Breast epithelium (tissue), 4 donors: ENCODE measurements around the gene LRRC70. TPM values are rescaled to one million over a fixed set of nuclear protein-coding genes. Genes with fewer than 3 reads are reported as not detected.
"Not testable (repeated sequence)": the region's sequence is repeated elsewhere in the genome, so short reads cannot be mapped to it uniquely, and the experiment has no call there.

ENCODE experiments used
- DNase-seq, 2 donors: peaks; one replicate each; pipeline ENCODE4 v3.0.0-alpha.2; 2019; ENCODE audit warnings: low spot score in 2 of 2
- H3K27ac ChIP-seq, 2 donors: fragments of 200-600 bp; sonication (generic) in 1 of 2; one replicate each; pipeline ENCODE4 v1.5.1; 2016 to 2019; ENCODE audit warnings: mild to moderate bottlenecking in 1 of 2
- H3K27me3 ChIP-seq, 2 donors: fragments of 200-600 bp; sonication (generic) in 1 of 2; one replicate each; pipeline versions ENCODE4 v1.5.1 to v1.6.0; 2017 to 2019; ENCODE audit warnings: control low read depth in 1 of 2, mild to moderate bottlenecking in 1 of 2
- H3K36me3 ChIP-seq: fragments of 200-600 bp; one replicate; pipeline ENCODE4 v1.5.1; 2019
- H3K4me1 ChIP-seq, 2 donors: fragments of 200-600 bp; sonication (generic); one replicate each; pipeline ENCODE4 v1.5.1; 2016 to 2019; ENCODE audit warnings: control low read depth in 1 of 2
- H3K4me3 ChIP-seq, 3 donors: fragments of 200-600 bp; sonication (generic); 1 replicate in 2 of 3; 2 replicates in 1 of 3; pipeline ENCODE4 v1.5.1; 2016 to 2019; ENCODE audit warnings: mild to moderate bottlenecking in 3 of 3, moderate library complexity in 2 of 3
- H3K9me3 ChIP-seq, 2 donors: fragments of 200-600 bp; sonication (generic) in 1 of 2; one replicate each; pipeline ENCODE4 v1.5.1; 2016 to 2019; ENCODE audit warnings: control low read depth in 1 of 2
- CTCF ChIP-seq, 3 donors: fragments of 450-650 bp; IDR thresholded peaks; one replicate each; pipeline ENCODE4 v1.5.1; 2016 to 2017; ENCODE audit warnings: antibody characterized with exemption in 3 of 3, mild to moderate bottlenecking in 3 of 3, moderate library complexity in 3 of 3
- POLR2A ChIP-seq: fragments of 450-650 bp; IDR thresholded peaks from one replicate; pipeline ENCODE4 v1.6.1; 2016; ENCODE audit warnings: antibody characterized with exemption, mild to moderate bottlenecking, moderate library complexity
- POLR2AphosphoS5 ChIP-seq, 3 donors: sonication (generic); formaldehyde crosslinking; IDR thresholded peaks; one replicate each; pipeline ENCODE4 v1.6.1; 2017; ENCODE audit warnings: antibody characterized with exemption in 3 of 3
- intact Hi-C: fragments of 100-400 bp; cut with DNase I; formaldehyde crosslinking; loops from one replicate; pipeline ENCODE4 v1.15.1; 2023; ENCODE audit warnings: low total_unique reads
- total RNA-seq, 3 donors: library from RNA; depleted of rRNA; stranded (reverse); fragments of >200 nt; gene quantifications; one replicate each; pipeline ENCODE4 v1.1.0, GENCODE V29; 2016

LRRC70 gene
- total RNA-seq, 3 donors from 2014 or later, result 6.4 to 9.5 (median 8.6) TPM

GRCh38 chr5:62621280-62621679, 42.7 kb downstream of the LRRC70 start:
- Histone ChIP-seq H3K36me3 (no peaks in the 10 kb centered on the region), H3K4me3 (no peak overlapping the region), H3K4me1 (no peaks in the 10 kb centered on the region), H3K27me3 (no peaks in the 10 kb centered on the region), H3K27ac (no peak overlapping the region), H3K9me3 (no peaks in the 10 kb centered on the region)
- no peak for DNase-seq
- intact Hi-C loops, result no loop called here
- TF ChIP-seq POLR2A, result no peak
- TF ChIP-seq POLR2AphosphoS5 (IDR thresholded peaks at IDR 0.05), result no peak
- no peak for TF ChIP-seq CTCF (IDR thresholded peaks at IDR 0.05)

GRCh38 chr5:62623271-62623670, 44.7 kb downstream of the LRRC70 start:
- H3K4me3 ChIP-seq, result no peak overlapping the region
- no peak overlapping the region for H3K27ac ChIP-seq
- intact Hi-C loops, result no loop called here
- H3K27me3 ChIP-seq, result no peaks in the 10 kb centered on the region
- no peak for DNase-seq
- H3K9me3 ChIP-seq, result no peaks in the 10 kb centered on the region
- no peaks in the 10 kb centered on the region for H3K4me1 ChIP-seq
- TF ChIP-seq CTCF (IDR thresholded peaks at IDR 0.05) (no peak), POLR2AphosphoS5 (IDR thresholded peaks at IDR 0.05) (no peak), POLR2A (no peak)
- no peaks in the 10 kb centered on the region for H3K36me3 ChIP-seq

- DNase-seq, H3K27ac ChIP-seq, H3K27me3 ChIP-seq, intact Hi-C loops, H3K4me3 ChIP-seq, H3K36me3 ChIP-seq, H3K4me1 ChIP-seq, H3K9me3 ChIP-seq: not testable (repeated sequence)
These were observed 45.8 kb downstream of the LRRC70 start for GRCh38 chr5:62624436-62624835.

- Histone ChIP-seq H3K36me3 (no peaks in the 10 kb centered on the region), H3K4me1 (no peaks in the 10 kb centered on the region), H3K27ac (no peak overlapping the region), H3K27me3 (no peaks in the 10 kb centered on the region), H3K9me3 (no peaks in the 10 kb centered on the region), H3K4me3 (no peak overlapping the region)
- TF ChIP-seq CTCF (IDR thresholded peaks at IDR 0.05) (no peak), POLR2A (no peak), POLR2AphosphoS5 (IDR thresholded peaks at IDR 0.05) (no peak)
- intact Hi-C loops, result no loop called here
- DNase-seq, result no peak
These were observed 47.9 kb downstream of the LRRC70 start for GRCh38 chr5:62626534-62626933.

GRCh38 chr5:62627121-62627520, 48.5 kb downstream of the LRRC70 start:
- intact Hi-C loops, result no loop called here
- Histone ChIP-seq H3K9me3 (no peaks in the 10 kb centered on the region), H3K36me3 (no peaks in the 10 kb centered on the region), H3K27ac (no peak overlapping the region), H3K27me3 (no peaks in the 10 kb centered on the region), H3K4me1 (no peaks in the 10 kb centered on the region), H3K4me3 (no peak overlapping the region)
- no peak for TF ChIP-seq POLR2A
- TF ChIP-seq CTCF (IDR thresholded peaks at IDR 0.05), result no peak
- no peak for DNase-seq

- no peak for DNase-seq
- Histone ChIP-seq H3K36me3 (no peaks in the 10 kb centered on the region), H3K4me3 (no peak overlapping the region), H3K27ac (no peak overlapping the region), H3K9me3 (no peaks in the 10 kb centered on the region), H3K4me1 (no peaks in the 10 kb centered on the region), H3K27me3 (no peaks in the 10 kb centered on the region)
- intact Hi-C loops, result no loop called here
- TF ChIP-seq POLR2AphosphoS5 (IDR thresholded peaks at IDR 0.05) (no peak), CTCF (IDR thresholded peaks at IDR 0.05) (no peak), POLR2A (no peak)
These were observed 49.3 kb downstream of the LRRC70 start for GRCh38 chr5:62627901-62628300.
